Progenitor cell of endocrine pancreas (in vitro differentiated cells): ENCODE measurements around the gene NRBF2. TPM values are rescaled to one million over a fixed set of nuclear protein-coding genes. Genes with fewer than 3 reads are reported as not detected.
A peak's percentile ranks its signal among the peaks of the same experiment; 100 is the strongest.

ENCODE experiments used
- DNase-seq: peaks from one replicate; pipeline ENCODE4 v3.0.0; 2021; ENCODE audit warnings: low spot score; ENCODE audit not compliant: unreplicated experiment
- H3K27ac Mint-ChIP-seq: 2 replicates; pipeline ENCODE4 v1.8.0; 2021; ENCODE audit warnings: mild to moderate bottlenecking, moderate library complexity, mixed read lengths
- H3K27me3 Mint-ChIP-seq: 2 replicates; pipeline ENCODE4 v1.8.0; 2021; ENCODE audit warnings: mixed read lengths
- H3K36me3 Mint-ChIP-seq: 2 replicates; pipeline ENCODE4 v1.8.0; 2022; ENCODE audit warnings: mixed read lengths; ENCODE audit not compliant: insufficient read depth
- H3K4me1 Mint-ChIP-seq: 2 replicates; pipeline ENCODE4 v1.8.0; 2021; ENCODE audit warnings: low read depth, mixed read lengths
- H3K4me3 Mint-ChIP-seq: 2 replicates; pipeline ENCODE4 v1.8.0; 2021; ENCODE audit warnings: low read depth, mild to moderate bottlenecking, moderate library complexity, mixed read lengths
- H3K9me3 Mint-ChIP-seq: 2 replicates; pipeline ENCODE4 v1.8.0; 2021; ENCODE audit warnings: low read depth, mixed read lengths
- CTCF ChIP-seq: fragments of 200-600 bp; sonication (generic); IDR thresholded peaks from one replicate; pipeline ENCODE4 v1.5.0; 2021; ENCODE audit warnings: antibody characterized with exemption, mild to moderate bottlenecking; ENCODE audit not compliant: unreplicated experiment
- total RNA-seq: library from RNA; stranded (reverse); gene quantifications from 2 replicates; pipeline ENCODE4 v1.2.1, GENCODE V29; 2021

Gene NRBF2
- total RNA-seq, 1 donor from 2014 or later = 20.3 TPM

DNA sequence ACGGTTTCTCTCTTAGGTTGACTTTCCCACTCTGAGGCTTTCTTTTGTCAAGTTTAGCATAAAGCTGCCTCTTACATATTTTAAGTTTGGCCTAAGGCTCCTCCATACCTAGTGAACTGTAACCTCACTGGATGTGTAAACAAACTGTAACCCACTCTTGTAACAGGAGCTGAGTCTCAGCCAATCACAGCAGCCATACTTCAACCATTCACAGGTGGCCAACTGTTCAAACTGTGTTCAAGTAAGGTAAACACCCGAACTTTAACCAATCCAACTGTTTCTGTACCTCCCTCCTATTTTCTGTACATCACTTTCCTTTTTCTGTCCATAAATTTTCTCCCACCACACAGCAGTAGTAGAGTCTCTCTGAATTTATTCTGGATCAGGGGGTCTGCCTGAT is 7.7 kb upstream of the NRBF2 start:
- no peaks in the 10 kb centered on the region for H3K36me3 Mint-ChIP-seq
- TF ChIP-seq CTCF = no peak
- no peak overlapping the region for H3K27ac Mint-ChIP-seq
- H3K9me3 Mint-ChIP-seq = peaks cover 8% of the 10 kb centered on the region
- H3K4me3 Mint-ChIP-seq = no peak overlapping the region
- H3K27me3 Mint-ChIP-seq = peaks cover 3% of the 10 kb centered on the region
- no peak for DNase-seq
- H3K4me1 Mint-ChIP-seq = no peaks in the 10 kb centered on the region

DNA sequence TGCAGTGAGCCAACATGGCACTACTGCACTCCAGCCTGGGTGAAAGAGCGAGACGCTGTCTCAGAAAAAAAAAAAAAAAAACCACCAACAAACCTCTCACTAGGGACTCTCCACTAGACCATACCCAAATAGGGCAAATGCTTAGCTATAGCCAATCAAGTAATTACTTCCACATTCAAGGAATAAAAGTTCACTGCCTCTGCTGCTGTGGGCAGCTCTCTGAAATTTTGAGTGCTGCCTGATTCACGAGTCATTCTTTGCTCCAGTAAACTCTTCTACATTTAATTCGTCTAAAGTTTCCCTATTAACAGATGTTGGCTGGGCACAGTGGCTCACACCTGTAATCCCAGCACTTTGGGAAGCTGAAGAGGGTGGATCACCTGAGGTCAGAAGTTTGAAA is 4.7 kb upstream of the NRBF2 start:
- H3K36me3 Mint-ChIP-seq = peaks cover 6% of the 10 kb centered on the region
- no peak for DNase-seq
- no peaks in the 10 kb centered on the region for H3K4me1 Mint-ChIP-seq
- H3K4me3 Mint-ChIP-seq = no peak overlapping the region
- H3K27me3 Mint-ChIP-seq = peaks cover 3% of the 10 kb centered on the region
- peaks cover 17% of the 10 kb centered on the region for H3K9me3 Mint-ChIP-seq
- no peak overlapping the region for H3K27ac Mint-ChIP-seq
- no peak for TF ChIP-seq CTCF

DNA sequence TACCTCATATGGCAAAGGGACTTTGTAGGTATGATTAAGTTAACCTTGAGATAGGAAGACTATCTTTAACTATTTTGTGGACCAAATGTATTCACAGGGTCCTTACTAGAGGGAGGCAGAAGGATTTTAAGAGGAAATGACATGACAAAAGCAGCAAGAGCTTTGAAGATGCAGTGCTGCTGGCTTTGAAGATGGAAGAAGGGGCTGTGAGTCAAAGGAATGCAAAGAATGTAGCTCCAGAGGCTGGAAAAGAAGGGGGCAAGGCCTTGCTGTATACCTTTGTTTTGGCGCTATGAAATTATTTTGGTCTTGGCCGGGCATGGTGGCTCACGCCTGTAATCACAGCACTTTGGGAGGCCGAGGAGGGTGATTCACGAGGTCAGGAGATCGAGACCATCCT is 3.2 kb upstream of the NRBF2 start:
- DNase-seq = no peak
- Mint-ChIP-seq H3K4me3 (no peak overlapping the region), H3K4me1 (peaks cover 7% of the 10 kb centered on the region), H3K36me3 (peaks cover 6% of the 10 kb centered on the region), H3K9me3 (peaks cover 17% of the 10 kb centered on the region), H3K27me3 (peaks cover 3% of the 10 kb centered on the region), H3K27ac (no peak overlapping the region)
- no peak for TF ChIP-seq CTCF

- peaks cover 3% of the 10 kb centered on the region for H3K27me3 Mint-ChIP-seq
- peak overlapping the region; percentile 96 for H3K27ac Mint-ChIP-seq
- peaks cover 6% of the 10 kb centered on the region for H3K36me3 Mint-ChIP-seq
- H3K9me3 Mint-ChIP-seq = peaks cover 9% of the 10 kb centered on the region
- TF ChIP-seq CTCF = peak; percentile 20
- peaks cover 17% of the 10 kb centered on the region for H3K4me1 Mint-ChIP-seq
- H3K4me3 Mint-ChIP-seq = peak overlapping the region; percentile 89
- no peak for DNase-seq
These were observed 475 bp upstream of the NRBF2 start for GRCh38 chr10:63132651-63133055.

- DNase-seq = no peak
- Mint-ChIP-seq H3K36me3 (peaks cover 6% of the 10 kb centered on the region), H3K4me3 (peak overlapping the region; percentile 89), H3K27ac (peak overlapping the region; percentile 87), H3K9me3 (peaks cover 9% of the 10 kb centered on the region), H3K4me1 (peaks cover 24% of the 10 kb centered on the region), H3K27me3 (peaks cover 3% of the 10 kb centered on the region)
- TF ChIP-seq CTCF = no peak
These were observed 861 bp downstream of the NRBF2 start for GRCh38 chr10:63133821-63134557.
